Measurements from ENCODE around the gene PLCL1. TPM values are rescaled to one million over a fixed set of nuclear protein-coding genes. Genes with fewer than 3 reads are reported as not detected.

Gene PLCL1
- total and polyA plus RNA-seq, 10 of the 15 experiments (the other 5 are each of a cell fraction or from before 2014, with no cell fraction given), result 0.03 to 1.5 (median 0.22) TPM

- FAIRE-seq, result no peak
- ChIA-PET CTCF (interaction anchor here (1.4 kb wide), 1 partner anchor 123 kb away, joined by 3 read pairs; no protein-coding TSS in a partner anchor), POLR2A (no interaction called here), SMC1A (ENCODE audit: uncharacterized antibody, unreplicated experiment) (no interaction called here), RAD21 (ENCODE audit: unreplicated experiment) (no interaction called here)
- WGBS (ENCODE audit: insufficient coverage, insufficient replicate concordance, low lambda C conversion rate, missing lambda C conversion rate), result 2% methylated on average over 6 of the region's 6 CpGs
- in situ Hi-C loops (cut with MboI) (no loop called here), intact Hi-C loops (cut with micrococcal nuclease; ENCODE audit: unreplicated experiment) (no loop called here)
- Histone ChIP-seq H3K36me3 (ENCODE audit: control insufficient read depth in 2 of 2, insufficient read depth in 2 of 2, low read length in 1 of 2) (no peaks in the 10 kb centered on the region), H3K27ac (ENCODE audit: control insufficient read depth, insufficient read depth) (no peak overlapping the region), H3K79me2 (ENCODE audit: control insufficient read depth, insufficient read depth, low read length) (no peaks in the 10 kb centered on the region), H3K4me2 (ENCODE audit: control insufficient read depth, insufficient read depth) (no peak overlapping the region), H3K27me3 (replicated peaks in 1 of 2; ENCODE audit: control insufficient read depth in 2 of 2, insufficient read depth in 2 of 2, low read length in 1 of 2) (peaks cover 0 to 2% of the 10 kb centered on the region in 2 experiments; a peak in 3 of 4 replicates), H3K9ac (ENCODE audit: control insufficient read depth, insufficient read depth, low read length) (no peak overlapping the region), H2AFZ (ENCODE audit: control insufficient read depth, low read depth, low read length) (no peak overlapping the region), H3K9me3 (replicated peaks; ENCODE audit: control insufficient read depth, insufficient read depth, low read length) (no peaks in the 10 kb centered on the region), H3K4me1 (ENCODE audit: control insufficient read depth, insufficient read depth, low read length) (no peaks in the 10 kb centered on the region), H3K4me3 (no peak overlapping the region), H4K20me1 (ENCODE audit: control insufficient read depth, insufficient read depth) (no peaks in the 10 kb centered on the region)
- BruUV-seq (replicated peaks), result no TSS peak
- ATAC-seq, result no peak
- no peak for DNase-seq (ENCODE audit: low read depth, low spot score)
- TF ChIP-seq HSF1 (IDR thresholded peaks at IDR 0.05; ENCODE audit: low read depth, low read length) (no peak), HCFC1 (IDR thresholded peaks at IDR 0.05; ENCODE audit: low read length) (no peak), STAT1 (conservative IDR thresholded peaks at IDR 0.05) (no peak), EGR1 (IDR thresholded peaks at IDR 0.05; ENCODE audit: borderline replicate concordance in 1 of 2, low read depth in 2 of 2, low read length in 2 of 2) (no peak), RUNX3 (IDR thresholded peaks at IDR 0.05; ENCODE audit: low read length) (no peak), E4F1 (IDR thresholded peaks at IDR 0.05; ENCODE audit: borderline replicate concordance, partially characterized antibody) (no peak), SREBF1 (IDR thresholded peaks at IDR 0.05; ENCODE audit: low read length) (no peak), NR2C1 (IDR thresholded peaks at IDR 0.05) (no peak), RAD51 (IDR thresholded peaks at IDR 0.05) (no peak), IRF5 (IDR thresholded peaks at IDR 0.05; ENCODE audit: borderline replicate concordance) (no peak), KDM1A (IDR thresholded peaks at IDR 0.05; ENCODE audit: borderline replicate concordance) (no peak), SIX5 (IDR thresholded peaks at IDR 0.05; ENCODE audit: low read depth, low read length, severe bottlenecking) (no peak), IKZF1 (conservative IDR thresholded peaks at IDR 0.05) (no peak)
- TF ChIP-seq, protein P1, sequence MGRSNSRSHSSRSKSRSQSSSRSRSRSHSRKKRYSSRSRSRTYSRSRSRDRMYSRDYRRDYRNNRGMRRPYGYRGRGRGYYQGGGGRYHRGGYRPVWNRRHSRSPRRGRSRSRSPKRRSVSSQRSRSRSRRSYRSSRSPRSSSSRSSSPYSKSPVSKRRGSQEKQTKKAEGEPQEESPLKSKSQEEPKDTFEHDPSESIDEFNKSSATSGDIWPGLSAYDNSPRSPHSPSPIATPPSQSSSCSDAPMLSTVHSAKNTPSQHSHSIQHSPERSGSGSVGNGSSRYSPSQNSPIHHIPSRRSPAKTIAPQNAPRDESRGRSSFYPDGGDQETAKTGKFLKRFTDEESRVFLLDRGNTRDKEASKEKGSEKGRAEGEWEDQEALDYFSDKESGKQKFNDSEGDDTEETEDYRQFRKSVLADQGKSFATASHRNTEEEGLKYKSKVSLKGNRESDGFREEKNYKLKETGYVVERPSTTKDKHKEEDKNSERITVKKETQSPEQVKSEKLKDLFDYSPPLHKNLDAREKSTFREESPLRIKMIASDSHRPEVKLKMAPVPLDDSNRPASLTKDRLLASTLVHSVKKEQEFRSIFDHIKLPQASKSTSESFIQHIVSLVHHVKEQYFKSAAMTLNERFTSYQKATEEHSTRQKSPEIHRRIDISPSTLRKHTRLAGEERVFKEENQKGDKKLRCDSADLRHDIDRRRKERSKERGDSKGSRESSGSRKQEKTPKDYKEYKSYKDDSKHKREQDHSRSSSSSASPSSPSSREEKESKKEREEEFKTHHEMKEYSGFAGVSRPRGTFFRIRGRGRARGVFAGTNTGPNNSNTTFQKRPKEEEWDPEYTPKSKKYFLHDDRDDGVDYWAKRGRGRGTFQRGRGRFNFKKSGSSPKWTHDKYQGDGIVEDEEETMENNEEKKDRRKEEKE (IDR thresholded peaks at IDR 0.05), result no peak
- TF ChIP-seq, protein P2, sequence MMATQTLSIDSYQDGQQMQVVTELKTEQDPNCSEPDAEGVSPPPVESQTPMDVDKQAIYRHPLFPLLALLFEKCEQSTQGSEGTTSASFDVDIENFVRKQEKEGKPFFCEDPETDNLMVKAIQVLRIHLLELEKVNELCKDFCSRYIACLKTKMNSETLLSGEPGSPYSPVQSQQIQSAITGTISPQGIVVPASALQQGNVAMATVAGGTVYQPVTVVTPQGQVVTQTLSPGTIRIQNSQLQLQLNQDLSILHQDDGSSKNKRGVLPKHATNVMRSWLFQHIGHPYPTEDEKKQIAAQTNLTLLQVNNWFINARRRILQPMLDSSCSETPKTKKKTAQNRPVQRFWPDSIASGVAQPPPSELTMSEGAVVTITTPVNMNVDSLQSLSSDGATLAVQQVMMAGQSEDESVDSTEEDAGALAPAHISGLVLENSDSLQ (IDR thresholded peaks at IDR 0.05), result no peak
These were observed 368.8 kb downstream of the PLCL1 start for GRCh38 chr2:198173242-198173641.
